ENCODE results near the gene PHTF2. TPM values are rescaled to one million over a fixed set of nuclear protein-coding genes. Genes with fewer than 3 reads are reported as not detected.
"Not testable (repeated sequence)": the region's sequence is repeated elsewhere in the genome, so short reads cannot be mapped to it uniquely, and the experiment has no call there.

PHTF2 gene
- total RNA-seq, 2 experiments from 2014 or later, result 41.5 to 56.4 TPM

DNA sequence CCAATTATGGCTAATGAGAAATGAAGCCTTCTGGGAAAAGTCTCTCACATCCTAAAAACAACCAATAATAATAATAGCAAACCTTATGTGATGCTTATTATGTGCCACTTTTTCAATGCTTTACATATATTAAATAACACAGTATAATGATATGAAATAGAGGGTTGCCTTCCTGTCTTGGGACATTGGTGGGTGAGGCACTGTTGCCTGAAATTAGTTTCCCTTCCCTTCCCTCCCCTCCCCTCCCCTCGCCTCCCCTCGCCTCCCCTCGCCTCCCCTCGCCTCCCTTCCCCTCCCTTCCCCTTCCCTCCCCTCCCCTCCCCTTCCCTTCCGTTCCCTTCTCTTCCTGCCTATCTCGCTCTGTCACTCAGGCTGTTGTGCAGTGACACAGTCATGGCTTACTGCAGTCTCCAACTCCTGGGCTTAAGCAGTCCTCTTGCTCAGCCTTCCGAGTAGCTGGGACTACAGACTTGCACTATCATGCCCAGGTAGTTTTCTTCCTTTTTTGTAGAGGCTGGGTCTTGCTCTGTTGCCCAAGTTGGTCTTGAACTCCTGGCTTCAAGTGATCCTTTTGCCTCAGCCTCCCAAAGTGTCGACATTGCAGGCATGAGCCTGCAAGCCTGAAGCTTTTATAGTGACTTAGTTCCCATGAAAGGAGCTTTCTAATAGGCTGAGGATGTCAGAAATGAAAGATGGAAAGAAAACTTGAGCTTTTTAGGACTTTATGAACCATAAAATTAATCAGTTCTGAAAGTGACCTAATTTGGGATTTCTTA lies 47.9 kb downstream of the PHTF2 start:
- Mint-ChIP-seq H3K4me3 (no peak overlapping the region), H3K9me3 (ENCODE audit: low read depth) (no peaks in the 10 kb centered on the region), H3K36me3 (peaks cover 34% of the 10 kb centered on the region), H3K27me3 (no peaks in the 10 kb centered on the region), H3K4me1 (peaks cover 6% of the 10 kb centered on the region), H3K27ac (no peak overlapping the region)
- CTCF ChIA-PET, result no interaction called here
- DNase-seq (no peak), ATAC-seq (no peak)

DNA sequence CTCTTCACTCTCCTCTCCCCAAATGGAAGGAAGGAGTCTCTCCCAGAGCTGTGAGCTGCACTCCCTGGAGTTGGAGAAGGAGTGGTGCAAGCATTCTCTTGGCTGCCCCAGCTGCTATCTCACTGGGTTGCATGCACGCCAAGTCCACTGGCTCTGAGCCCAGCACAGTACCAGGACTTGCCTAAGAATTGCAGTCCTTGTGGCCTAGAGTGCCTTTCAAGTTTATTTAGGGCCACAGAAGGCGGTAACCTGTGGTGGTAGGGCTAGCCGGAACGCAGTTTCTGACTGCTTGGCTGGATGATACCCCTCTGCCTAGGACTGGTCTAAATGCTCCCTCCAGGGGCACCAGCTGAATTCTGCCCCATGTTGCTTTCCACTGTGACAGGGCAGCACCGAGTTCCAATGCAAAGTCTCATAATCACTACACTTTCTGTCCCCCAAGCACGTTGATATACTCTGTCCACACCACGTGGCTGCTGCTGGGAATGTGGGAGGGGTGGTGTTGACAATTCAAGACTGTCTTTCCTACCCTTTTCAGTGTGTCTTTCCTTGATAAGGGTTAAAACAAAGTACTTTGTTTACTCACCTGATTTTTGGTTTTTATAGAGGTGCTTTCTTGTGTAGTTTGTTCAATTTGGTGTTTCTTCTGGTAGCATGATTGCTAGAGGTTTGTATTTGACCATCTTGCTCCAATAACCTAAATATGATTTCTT lies 57.0 kb downstream of the PHTF2 start:
- Mint-ChIP-seq H3K27me3 (no peaks in the 10 kb centered on the region), H3K4me1 (peaks cover 15% of the 10 kb centered on the region), H3K27ac (no peak overlapping the region), H3K9me3 (ENCODE audit: low read depth) (no peaks in the 10 kb centered on the region), H3K4me3 (no peak overlapping the region), H3K36me3 (peaks cover 34% of the 10 kb centered on the region)
- DNase-seq, result no peak
- no peak for ATAC-seq
- CTCF ChIA-PET, result no interaction called here

DNA sequence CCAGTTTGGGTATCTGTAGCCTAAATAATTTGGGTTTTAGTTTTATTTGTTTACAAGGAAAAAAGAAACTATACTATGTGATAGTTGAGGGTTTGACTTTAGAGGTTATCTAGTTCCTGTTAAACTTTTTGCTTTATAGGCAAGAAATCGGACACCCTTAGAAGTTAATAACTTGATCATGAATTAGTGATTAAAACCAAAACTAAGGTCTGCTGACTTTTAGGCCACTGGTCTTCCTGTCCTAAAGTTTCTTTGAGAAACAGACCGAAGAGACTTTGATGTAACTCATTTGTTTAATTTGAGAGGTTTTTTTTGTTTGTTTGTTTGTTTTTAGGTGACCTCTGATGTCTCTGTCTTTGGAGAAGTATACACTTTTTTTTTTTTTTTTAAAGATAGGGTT lies 59.7 kb downstream of the PHTF2 start:
- no peak for DNase-seq
- peak overlapping the region; percentile 19 for H3K27ac Mint-ChIP-seq
- H3K36me3 Mint-ChIP-seq, result peaks cover 23% of the 10 kb centered on the region
- ATAC-seq, result no peak
- H3K9me3 Mint-ChIP-seq (ENCODE audit: low read depth), result no peaks in the 10 kb centered on the region
- no peak overlapping the region for H3K4me3 Mint-ChIP-seq
- no peaks in the 10 kb centered on the region for H3K27me3 Mint-ChIP-seq
- H3K4me1 Mint-ChIP-seq, result peaks cover 13% of the 10 kb centered on the region
- CTCF ChIA-PET, result no interaction called here

DNA sequence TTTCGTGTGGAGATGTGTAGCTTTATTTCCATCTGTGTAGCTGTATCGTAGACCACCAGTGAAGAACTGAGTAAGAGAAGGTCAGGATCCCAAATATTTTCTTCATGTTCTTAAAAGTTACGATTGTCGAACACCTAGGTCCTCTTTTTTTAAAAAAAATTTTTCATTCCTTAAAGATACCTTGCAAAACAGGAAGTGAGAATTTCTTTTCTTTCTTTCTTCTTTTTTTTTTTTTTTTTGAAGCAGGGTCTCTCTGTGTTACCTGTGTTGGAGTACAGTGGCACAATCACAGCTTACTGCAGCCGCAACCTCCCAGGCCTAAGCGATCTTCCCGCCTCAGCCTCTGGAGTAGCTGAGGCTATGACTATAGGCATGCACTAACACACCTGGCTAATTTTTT lies 60.8 kb downstream of the PHTF2 start:
- H3K4me3 Mint-ChIP-seq, result no peak overlapping the region
- H3K9me3 Mint-ChIP-seq (ENCODE audit: low read depth), result no peaks in the 10 kb centered on the region
- H3K27me3 Mint-ChIP-seq, result no peaks in the 10 kb centered on the region
- peaks cover 15% of the 10 kb centered on the region for H3K36me3 Mint-ChIP-seq
- peaks cover 13% of the 10 kb centered on the region for H3K4me1 Mint-ChIP-seq
- no peak for ATAC-seq
- CTCF ChIA-PET, result no interaction called here
- H3K27ac Mint-ChIP-seq, result no peak overlapping the region
- DNase-seq, result no peak

DNA sequence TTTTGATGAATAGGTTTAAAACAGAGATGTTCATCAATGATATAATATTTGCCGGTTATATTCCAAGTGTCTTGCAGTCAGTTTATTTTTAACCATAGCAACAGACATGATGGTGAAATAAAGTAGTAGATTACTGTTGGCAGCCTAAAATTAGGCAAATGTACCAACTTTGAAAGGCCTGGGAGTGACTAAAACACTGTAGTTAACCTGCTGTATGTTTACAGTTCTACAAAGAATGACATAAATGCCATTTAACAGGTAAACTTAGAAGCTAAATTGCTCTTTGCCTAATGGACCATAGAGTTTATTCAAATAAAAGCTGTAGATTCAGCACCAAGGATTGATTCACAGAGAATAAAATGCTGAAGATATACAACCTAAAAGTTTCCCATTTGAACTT lies 64.1 kb downstream of the PHTF2 start:
- DNase-seq, result no peak
- peaks cover 9% of the 10 kb centered on the region for H3K4me1 Mint-ChIP-seq
- H3K27ac Mint-ChIP-seq, result no peak overlapping the region
- peaks cover 3% of the 10 kb centered on the region for H3K36me3 Mint-ChIP-seq
- no peaks in the 10 kb centered on the region for H3K27me3 Mint-ChIP-seq
- CTCF ChIA-PET, result interaction anchor here (0.9 kb wide), 1 partner anchor 46 kb away, joined by 3 read pairs; no protein-coding TSS in a partner anchor
- no peaks in the 10 kb centered on the region for H3K9me3 Mint-ChIP-seq (ENCODE audit: low read depth)
- no peak overlapping the region for H3K4me3 Mint-ChIP-seq
- ATAC-seq, result no peak

DNA sequence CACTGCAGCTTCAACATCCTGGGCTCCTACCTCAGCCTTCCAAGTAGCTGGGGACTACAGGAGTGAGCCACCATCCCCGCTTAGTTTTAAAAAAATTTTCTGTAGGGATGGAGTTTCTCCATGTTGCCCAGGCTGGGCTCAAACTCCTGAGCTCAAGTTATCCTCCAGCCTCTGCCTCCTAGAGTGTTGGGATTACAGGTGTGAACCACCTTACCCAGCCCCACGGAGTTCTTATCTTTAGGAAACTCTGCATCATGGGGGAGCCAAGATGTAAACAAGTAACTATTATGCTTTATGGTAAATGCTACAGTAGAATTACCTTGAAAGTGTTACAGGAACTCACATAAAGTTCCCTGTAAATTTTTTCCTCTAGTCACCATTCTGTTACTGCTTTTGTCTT lies 65.3 kb downstream of the PHTF2 start:
- no peak overlapping the region for H3K4me3 Mint-ChIP-seq
- H3K36me3 Mint-ChIP-seq, result peaks cover 3% of the 10 kb centered on the region
- no peaks in the 10 kb centered on the region for H3K27me3 Mint-ChIP-seq
- CTCF ChIA-PET, result no interaction called here
- no peak overlapping the region for H3K27ac Mint-ChIP-seq
- H3K9me3 Mint-ChIP-seq (ENCODE audit: low read depth), result no peaks in the 10 kb centered on the region
- no peak for ATAC-seq
- DNase-seq, result no peak
- H3K4me1 Mint-ChIP-seq, result peaks cover 4% of the 10 kb centered on the region

DNA sequence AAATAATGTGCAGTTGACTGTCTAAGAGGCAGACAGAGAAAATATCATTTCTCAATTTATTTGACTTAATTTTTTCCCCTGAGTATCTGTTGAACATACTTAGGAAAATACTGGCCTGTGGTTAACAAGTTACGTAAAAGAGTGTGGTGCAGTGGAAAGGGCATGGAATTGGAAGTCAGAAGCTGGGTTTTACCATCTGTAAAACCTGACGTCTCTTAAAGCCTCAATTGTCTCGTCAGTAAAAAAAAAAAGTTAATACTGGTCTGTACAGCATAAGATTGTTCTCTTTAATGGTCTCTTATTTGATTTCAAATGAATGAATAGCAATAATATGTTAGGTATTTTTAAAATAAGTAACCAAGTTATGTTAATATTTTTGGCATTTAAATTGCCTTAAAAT lies 67.8 kb downstream of the PHTF2 start:
- H3K36me3 Mint-ChIP-seq, result peaks cover 19% of the 10 kb centered on the region
- H3K4me1 Mint-ChIP-seq, result no peaks in the 10 kb centered on the region
- CTCF ChIA-PET, result no interaction called here
- no peak overlapping the region for H3K4me3 Mint-ChIP-seq
- H3K27me3 Mint-ChIP-seq, result no peaks in the 10 kb centered on the region
- DNase-seq (no peak), ATAC-seq (no peak)
- no peaks in the 10 kb centered on the region for H3K9me3 Mint-ChIP-seq (ENCODE audit: low read depth)
- H3K27ac Mint-ChIP-seq, result no peak overlapping the region

DNA sequence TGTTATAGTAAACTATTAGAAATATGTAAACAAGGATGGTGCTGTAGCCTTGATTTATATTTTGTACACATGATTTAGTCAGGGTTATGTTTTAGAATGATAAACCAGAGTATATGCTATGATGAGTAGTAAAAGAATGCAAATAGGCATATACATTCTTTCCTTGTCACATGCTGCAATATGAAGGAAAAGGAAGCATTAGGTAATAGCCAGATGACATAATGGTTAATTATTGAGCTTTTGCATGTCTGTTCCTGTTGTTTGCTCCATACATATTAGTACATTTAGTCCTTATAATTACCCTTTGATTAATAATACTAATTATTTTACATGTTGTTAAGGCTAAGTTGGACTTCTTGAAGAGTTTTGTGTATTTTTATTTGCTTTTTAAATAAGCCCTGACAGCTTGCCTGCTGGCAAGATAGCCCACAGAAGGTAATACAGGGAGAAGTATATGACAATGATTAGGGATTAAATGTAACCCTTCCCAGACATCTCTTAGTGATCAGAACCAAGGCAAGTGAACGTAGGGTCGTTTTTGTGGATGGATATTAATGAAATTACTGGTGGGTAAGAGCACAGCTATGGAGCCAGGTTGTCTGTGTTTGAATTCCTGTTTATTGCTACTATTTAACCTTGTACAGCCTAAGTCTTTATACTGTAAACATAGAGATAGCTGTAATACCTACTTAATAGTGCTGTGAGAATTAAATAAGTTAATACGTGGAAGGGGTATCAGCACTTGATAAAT lies 68.4 kb downstream of the PHTF2 start:
- H3K27ac Mint-ChIP-seq, result no peak overlapping the region
- peaks cover 19% of the 10 kb centered on the region for H3K36me3 Mint-ChIP-seq
- no peaks in the 10 kb centered on the region for H3K27me3 Mint-ChIP-seq
- no peak for ATAC-seq
- DNase-seq, result no peak
- H3K9me3 Mint-ChIP-seq (ENCODE audit: low read depth), result no peaks in the 10 kb centered on the region
- no peaks in the 10 kb centered on the region for H3K4me1 Mint-ChIP-seq
- CTCF ChIA-PET, result no interaction called here
- no peak overlapping the region for H3K4me3 Mint-ChIP-seq

DNA sequence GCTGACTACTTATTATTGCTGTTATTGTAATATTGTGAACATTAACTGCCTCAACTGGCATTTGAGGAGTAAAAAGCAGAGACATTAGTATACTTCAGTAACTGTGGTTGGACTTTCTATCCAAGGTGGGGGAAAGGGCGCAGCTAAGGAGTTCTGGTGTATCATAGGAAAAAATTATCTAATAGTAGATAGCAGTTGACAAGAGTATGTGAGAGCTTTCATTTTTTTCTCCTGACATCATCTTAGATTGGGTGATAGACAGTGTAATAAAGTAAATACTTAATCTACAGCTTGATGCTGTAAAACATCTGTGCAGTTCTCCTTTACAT lies 68.9 kb downstream of the PHTF2 start:
- ATAC-seq (no peak), DNase-seq (no peak)
- Mint-ChIP-seq H3K4me3 (no peak overlapping the region), H3K9me3 (ENCODE audit: low read depth) (no peaks in the 10 kb centered on the region), H3K4me1 (no peaks in the 10 kb centered on the region), H3K36me3 (peaks cover 19% of the 10 kb centered on the region), H3K27me3 (no peaks in the 10 kb centered on the region), H3K27ac (no peak overlapping the region)
- CTCF ChIA-PET, result no interaction called here

DNA sequence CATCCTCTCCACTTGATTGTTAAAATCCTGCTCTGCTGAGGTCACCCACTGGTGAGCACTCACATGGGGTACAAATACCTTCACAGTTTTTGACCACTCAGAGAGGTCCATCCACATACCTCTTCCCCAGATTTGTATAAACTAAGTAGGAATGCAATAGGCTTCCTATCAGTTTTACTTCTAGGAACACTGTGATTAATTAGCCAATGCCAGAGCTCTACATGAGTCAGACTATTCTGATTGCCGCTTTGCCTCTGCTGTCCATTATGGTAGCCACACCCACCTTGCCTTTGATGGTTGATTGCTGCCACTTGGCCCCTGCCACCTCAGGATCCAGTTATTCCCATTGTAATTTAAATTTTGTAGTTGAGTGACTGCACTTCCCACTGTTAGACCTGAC lies 73.7 kb downstream of the PHTF2 start:
- H3K36me3 Mint-ChIP-seq, result peaks cover 17% of the 10 kb centered on the region
- H3K4me1 Mint-ChIP-seq; H3K27me3 Mint-ChIP-seq; ATAC-seq; H3K27ac Mint-ChIP-seq; CTCF ChIA-PET; H3K4me3 Mint-ChIP-seq; DNase-seq; H3K9me3 Mint-ChIP-seq (ENCODE audit: low read depth): not testable (repeated sequence)

DNA sequence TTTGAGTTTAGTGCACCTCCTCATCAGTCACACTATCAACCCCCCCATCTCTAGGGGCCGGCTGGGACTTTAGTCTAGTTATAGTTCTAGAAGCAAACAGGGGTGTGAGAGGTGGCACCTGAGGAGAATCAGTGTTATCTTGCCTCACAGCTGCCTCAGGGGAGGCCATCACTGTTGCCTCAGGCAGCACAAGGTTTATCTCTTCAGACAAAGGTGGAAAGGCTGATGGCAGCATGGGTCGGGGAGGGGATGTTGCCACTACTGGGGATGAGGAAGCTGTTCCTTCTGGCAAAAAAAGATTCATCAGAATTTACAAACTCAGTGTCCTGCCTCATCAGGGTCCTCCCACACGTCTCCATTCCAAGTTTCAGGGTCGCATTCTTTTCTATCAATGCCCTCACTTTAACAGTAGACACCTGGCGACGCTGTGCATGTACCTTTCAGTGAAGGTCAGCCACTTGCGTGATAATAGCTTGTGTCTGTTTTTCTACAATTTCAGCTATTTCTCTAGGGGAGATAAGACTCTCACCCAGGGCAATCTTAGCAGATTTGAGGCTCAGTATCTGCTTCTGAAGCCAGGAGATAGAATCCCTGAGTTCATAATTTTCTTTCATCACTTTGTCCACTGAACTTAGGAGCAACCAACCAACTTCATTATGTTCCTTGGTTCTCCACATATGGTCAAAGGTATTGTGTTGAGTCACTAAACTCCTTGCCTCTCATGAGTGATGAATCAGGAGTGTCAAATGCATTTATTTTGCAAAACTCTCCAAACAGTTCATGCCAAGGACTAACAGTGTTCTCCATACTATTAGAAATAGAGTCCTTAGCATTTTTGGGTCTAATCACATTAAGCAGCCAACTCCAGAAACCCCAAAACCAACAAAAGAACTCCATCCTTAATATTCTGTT lies 75.1 kb downstream of the PHTF2 start:
- H3K4me3 Mint-ChIP-seq; H3K4me1 Mint-ChIP-seq; DNase-seq; H3K27me3 Mint-ChIP-seq; H3K9me3 Mint-ChIP-seq (ENCODE audit: low read depth); CTCF ChIA-PET; ATAC-seq; H3K27ac Mint-ChIP-seq: not testable (repeated sequence)
- peaks cover 18% of the 10 kb centered on the region for H3K36me3 Mint-ChIP-seq

DNA sequence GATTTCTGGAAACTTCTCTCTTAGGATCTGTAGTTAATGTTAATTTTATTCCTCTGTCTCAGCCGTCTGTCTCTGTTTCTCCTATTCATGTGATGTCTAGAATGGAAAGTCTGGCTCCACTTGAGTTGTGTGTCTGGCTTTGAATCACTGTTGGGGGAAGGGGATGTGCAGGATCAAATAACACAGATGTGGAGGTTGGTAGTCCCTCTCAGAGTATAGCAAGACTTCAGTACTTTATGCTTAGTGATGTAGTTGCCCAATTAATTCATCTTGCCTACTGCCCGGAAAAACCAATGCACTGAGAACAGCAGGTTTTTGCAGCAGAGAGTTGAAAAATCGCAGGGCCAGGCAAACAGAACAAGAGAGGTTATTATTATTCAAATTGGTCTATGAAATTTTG lies 79.2 kb downstream of the PHTF2 start:
- Mint-ChIP-seq H3K4me3 (no peak overlapping the region), H3K36me3 (peaks cover 21% of the 10 kb centered on the region), H3K27ac (no peak overlapping the region), H3K9me3 (ENCODE audit: low read depth) (no peaks in the 10 kb centered on the region), H3K27me3 (no peaks in the 10 kb centered on the region), H3K4me1 (no peaks in the 10 kb centered on the region)
- ATAC-seq (no peak), DNase-seq (no peak)
- CTCF ChIA-PET, result no interaction called here

DNA sequence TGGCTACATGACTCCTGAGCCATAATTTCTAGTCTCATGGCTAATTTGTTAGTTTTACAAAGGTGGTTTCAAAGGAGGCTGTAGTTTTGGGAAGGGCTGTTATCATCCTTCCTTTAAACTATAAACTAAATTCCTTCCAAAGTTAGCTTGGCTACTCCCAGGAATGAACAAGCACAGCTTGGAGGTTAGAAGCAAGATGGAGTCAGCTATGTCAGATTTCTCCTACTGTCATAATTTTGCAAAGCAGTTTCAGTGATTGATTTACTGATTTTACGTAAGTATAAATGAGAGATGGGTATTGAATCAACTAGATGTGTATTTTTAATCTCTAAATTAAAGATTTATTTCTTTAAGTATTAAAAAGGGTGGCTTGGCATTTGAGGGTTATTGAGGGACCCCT lies 79.9 kb downstream of the PHTF2 start:
- no peak for DNase-seq
- H3K4me3 Mint-ChIP-seq, result no peak overlapping the region
- no peaks in the 10 kb centered on the region for H3K27me3 Mint-ChIP-seq
- ATAC-seq, result no peak
- no peaks in the 10 kb centered on the region for H3K9me3 Mint-ChIP-seq (ENCODE audit: low read depth)
- H3K27ac Mint-ChIP-seq, result no peak overlapping the region
- H3K4me1 Mint-ChIP-seq, result no peaks in the 10 kb centered on the region
- peaks cover 21% of the 10 kb centered on the region for H3K36me3 Mint-ChIP-seq
- CTCF ChIA-PET, result no interaction called here

Data from activated CD8-positive, alpha-beta memory T cell treated with anti-CD3 and anti-CD28 coated beads, Interleukin-2, amount 10 ng/mL, durations not matched to agents 7 days and 5 days (primary cell).